Activated CD8-positive, alpha-beta memory T cell treated with anti-CD3 and anti-CD28 coated beads, Interleukin-2, amount 50 U/mL, for 4 hours (primary cell): ENCODE data around the gene GRB10.
A peak's percentile ranks its signal among the peaks of the same experiment; 100 is the strongest.

ENCODE experiments used
- DNase-seq: peaks from one replicate; pipeline ENCODE4 v3.0.0-alpha.2; 2020

GRB10 gene

GRCh38 chr7:50782375-50783208 is at the start of gene GRB10:
Gene GRB10, minus strand, starts transcription at chr7:50782896. Its CDS starts 50,574 bp downstream, at chr7:50732322.
- DNase-seq: no peak

GRCh38 chr7:50828801-50829200 is 46.1 kb upstream of the GRB10 start:
- DNase-seq: no peak

DNA sequence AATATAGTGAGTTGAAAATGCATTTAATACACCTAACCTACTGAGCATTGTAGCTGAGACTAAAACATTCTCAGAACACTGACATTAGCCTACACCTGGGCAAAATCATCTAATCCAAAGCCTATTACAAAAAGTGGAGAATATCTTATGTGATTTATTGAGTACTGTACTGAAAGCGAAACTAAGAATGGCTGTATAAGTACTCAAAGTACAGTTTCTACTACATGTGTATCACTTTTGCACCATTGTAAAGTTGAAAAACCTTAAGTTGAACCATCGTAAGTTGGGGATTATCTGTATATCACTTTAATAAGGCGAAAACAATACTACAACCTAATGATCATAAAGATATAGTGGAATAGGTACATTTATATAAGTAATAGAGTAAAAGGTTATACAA is 45.4 kb upstream of the GRB10 start:
- no peak for DNase-seq

GRCh38 chr7:50827281-50827680 is 44.6 kb upstream of the GRB10 start:
- no peak for DNase-seq

DNA sequence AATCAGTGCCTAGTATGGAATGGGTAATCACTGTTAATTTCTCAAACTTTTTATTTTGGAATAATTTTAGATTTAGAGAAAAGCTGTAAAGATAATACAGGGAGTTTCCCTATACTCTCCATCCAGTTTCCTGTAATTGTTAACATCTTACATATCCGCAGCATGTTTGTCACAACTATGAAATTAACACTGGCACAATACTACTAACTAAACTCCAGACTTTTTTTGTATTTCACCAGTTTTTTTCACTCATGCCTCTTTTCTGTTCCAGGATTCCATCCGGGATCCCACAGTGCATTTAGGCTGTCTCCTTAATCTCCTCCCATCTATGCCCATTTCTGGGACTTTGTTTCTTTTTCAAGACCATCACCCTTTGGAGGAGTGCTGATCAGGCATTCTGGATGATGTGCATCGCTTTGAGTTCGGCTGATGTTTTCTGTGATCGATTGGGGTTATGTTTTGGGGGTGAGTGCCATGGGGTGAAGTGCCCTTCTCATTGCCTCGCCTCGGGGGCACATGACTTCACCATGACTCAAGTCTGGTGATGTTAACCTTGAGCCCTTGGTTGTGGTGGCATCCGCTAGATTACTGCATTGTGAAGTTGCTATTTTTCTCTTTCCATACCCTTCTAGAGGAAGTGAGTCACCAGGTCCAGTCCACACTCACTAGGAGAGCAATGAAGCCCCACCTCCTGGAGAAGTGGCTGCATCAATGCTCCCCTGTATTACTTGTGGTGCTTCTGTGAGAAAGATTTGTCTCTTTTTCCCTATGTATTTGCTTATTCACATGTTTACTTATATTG is 43.9 kb upstream of the GRB10 start:
- DNase-seq: peak; percentile 17

DNA sequence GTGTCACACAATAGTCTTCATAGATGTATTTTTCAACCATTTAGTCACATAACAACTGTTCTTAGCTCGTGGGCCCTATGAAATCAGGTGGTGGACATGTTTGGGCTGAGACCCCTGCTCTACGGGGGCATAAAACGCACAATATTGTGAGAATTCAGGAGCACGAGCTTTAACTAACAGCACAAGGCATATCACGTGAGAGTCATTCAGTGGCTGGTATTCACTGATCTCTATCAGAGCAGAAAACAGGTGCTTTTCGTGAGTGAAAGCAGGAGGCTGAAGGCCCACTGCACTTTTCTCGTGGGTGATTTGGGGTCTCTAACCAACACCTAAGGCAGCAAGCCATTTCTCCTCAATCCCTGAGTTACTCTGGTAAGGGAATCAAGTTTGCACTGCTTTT is 42.8 kb upstream of the GRB10 start:
- no peak for DNase-seq

GRCh38 chr7:50824882-50825281 is 42.2 kb upstream of the GRB10 start:
- no peak for DNase-seq

DNA sequence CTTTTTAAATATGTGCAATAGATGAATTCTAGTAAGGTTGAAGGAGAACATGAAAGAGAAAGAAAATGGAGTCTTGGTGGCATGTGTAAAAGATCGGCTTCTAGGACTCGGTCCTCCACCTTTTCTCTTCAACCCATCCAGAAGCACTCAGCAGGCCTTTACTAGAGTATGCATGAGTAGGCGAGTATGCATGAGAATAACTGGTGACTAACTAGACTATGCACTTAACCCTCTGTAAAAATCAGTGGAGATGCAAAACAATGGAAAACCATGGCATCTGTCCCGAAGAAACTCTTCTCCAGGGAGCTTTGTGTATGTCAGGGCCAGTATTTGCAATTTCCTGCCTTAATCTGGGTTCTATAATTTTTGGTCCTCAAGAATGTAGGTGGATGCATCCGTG is 40.0 kb upstream of the GRB10 start:
- no peak for DNase-seq

DNA sequence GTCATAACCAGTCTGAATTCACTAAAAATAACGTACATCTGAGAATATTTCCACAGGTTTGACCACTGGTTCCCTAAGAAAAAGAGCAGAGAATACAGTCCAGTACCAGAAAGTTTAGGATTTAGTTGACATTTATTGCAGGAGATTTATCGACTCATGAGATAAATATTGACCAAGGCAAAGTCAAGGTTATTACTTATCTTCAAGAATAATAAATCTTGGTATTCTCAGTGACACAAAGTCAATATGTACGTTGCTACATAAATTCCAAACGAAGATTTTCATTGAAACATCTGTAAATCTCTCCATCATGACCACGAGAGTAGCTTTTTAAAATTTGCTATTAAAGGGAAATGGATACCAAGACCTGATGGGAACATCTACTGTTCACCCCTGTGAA is 39.4 kb upstream of the GRB10 start:
- no peak for DNase-seq

- DNase-seq: no peak
Measured at GRCh38 chr7:50821457-50822008, 38.8 kb upstream of the GRB10 start.

GRCh38 chr7:50818324-50818723 is 35.6 kb upstream of the GRB10 start:
- DNase-seq: no peak

DNA sequence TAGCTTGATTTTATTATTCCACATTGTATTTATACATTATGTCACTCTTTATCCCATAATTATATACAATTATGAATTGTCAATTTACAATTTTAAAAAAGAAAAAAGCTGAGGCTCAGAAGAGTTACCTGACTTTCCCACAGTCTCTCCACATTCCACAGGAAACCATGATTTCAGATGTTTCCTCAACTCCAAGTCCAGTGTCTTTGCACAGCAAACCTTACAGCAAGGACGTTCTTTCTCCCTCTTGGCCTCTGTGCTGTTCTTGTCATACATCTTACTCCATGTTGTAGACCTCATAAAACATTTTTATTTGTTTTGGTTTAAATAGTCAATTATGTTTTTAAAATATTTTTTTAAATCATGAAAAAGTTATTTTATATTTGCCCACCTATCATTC is 34.9 kb upstream of the GRB10 start:
- no peak for DNase-seq

DNA sequence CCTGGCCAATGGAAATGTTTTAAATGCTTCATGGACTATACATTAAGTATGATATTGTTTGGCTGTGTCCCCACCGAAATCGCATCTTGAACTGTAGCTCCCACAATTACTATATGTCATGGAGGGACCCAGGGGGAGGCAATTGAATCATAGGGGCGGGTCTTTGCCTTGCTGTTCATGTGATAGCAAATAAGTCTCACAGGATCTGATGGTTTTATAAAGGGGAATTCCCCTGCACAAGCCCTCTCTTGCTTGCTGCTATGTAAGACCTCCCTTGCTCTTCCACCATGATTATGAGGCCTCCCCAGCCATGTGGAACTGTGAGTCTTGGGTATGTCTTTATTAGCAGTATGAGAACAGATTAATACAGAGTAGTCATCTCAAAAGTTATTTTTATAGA is 32.4 kb upstream of the GRB10 start:
- no peak for DNase-seq

DNA sequence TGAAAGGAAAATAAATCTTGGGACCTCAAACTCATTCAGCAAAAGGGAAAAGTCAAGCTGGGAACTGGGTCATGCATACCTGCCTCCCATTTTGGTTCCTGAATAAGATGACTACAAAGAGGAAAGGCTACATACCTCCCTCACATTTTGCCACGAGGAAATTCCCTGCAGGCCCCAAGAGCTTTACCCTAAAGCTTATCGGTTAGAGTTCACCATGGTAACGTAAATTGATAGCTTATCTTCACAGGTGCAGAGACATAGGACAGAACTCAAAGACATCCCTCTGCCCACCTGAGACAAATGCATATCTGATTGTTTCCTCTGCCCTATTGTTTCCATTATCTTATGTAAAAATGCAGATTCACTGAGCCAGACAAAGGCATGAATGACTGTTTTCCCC is 31.5 kb upstream of the GRB10 start:
- DNase-seq: no peak

GRCh38 chr7:50812841-50813475 is 30.3 kb upstream of the GRB10 start:
- no peak for DNase-seq

GRCh38 chr7:50812094-50812493 is 29.4 kb upstream of the GRB10 start:
- no peak for DNase-seq

GRCh38 chr7:50808282-50808888 is 25.7 kb upstream of the GRB10 start:
- DNase-seq: no peak

DNA sequence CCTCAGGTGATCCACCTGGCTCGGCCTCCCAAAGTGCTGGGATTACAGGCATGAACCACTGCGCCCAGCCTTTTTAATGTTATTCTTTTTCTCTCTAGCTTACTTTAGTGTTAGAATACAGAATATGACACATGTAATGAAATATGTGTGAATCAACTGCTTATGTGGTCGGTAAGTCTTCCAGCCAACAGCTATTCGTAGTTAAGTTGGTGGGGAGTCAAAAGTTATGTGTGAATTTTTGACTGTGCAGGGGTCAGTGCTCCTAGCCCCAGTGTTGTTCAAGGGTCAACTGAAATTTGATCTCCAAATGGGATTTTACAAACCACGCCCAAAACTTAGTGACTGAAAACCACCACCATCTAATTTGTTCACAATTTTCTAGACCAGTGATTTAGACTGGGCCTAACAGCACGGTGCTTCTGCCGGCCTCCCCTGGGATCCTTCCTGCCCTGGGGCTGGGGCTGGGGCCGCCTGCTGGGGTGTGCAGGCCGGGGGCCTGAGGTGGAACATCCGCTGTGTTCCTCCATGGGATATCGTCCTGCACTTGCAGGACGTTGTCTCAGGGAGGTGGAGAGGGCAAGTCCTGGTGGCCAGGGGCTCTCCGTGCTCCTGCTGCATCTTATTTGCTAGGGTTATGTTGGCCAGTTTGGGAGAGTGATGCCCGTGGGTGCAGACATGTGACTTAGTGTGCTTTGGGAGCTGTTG is 24.5 kb upstream of the GRB10 start:
- DNase-seq: no peak

DNA sequence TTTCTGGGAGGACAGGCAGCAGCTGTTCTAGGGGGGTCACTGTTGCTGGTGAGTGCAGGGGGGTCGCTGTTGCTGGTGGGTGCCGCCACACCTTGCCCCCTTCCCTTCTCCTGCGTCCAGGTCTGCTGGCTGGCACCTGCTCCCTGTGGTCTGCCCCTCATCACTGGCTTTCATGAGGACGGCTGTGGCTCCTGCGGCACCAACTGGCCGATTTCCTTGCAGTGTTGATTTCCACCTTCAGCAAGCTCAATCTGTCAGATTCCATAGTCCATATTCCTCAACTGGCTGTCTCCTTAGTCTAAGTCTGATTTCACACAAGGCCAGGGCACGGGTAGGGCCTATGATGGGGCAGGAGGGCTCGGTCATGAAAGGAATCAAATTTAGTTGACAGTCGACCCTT is 23.4 kb upstream of the GRB10 start:
- DNase-seq: no peak

GRCh38 chr7:50805447-50806125 is 22.9 kb upstream of the GRB10 start:
- no peak for DNase-seq
